HG03135 (cell line): ENCODE data around the gene IER5L.
A peak's percentile ranks its signal among the peaks of the same experiment; 100 is the strongest.

ENCODE experiments used
- ATAC-seq: cut with Tn5 transposase; IDR thresholded peaks from one replicate; pipeline ENCODE4 v1.9.1; 2021; ENCODE audit warnings: mild to moderate bottlenecking, moderate library complexity; ENCODE audit not compliant: unreplicated experiment

Gene IER5L

GRCh38 chr9:129177791-129178567, at the start of gene IER5L:
Gene IER5L (minus strand): TSS chr9:129178261. CDS start chr9:129178052, 209 bp downstream.
- peak; percentile 74 for ATAC-seq

GRCh38 chr9:129227843-129228189, 49.8 kb upstream of the IER5L start:
- ATAC-seq: no peak

DNA sequence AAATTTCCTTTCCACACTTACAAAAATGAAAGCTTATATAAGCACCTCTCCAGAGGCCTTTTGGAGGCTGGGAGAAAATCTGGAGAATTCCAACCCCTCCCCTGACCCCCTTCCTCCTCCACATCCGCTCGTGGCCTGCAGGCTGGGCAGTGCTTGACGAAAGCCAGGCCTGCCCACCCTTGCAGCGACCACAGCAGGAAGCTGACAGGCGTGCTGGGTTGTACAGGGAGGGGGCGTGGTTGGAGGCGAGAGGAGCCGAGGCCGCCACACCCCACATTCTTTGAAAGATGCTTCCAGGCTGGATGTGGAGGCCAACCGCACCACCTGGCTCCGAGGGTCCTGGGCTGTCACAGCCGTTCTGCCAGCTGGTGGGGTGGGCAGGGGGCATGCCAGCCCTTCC, 47.8 kb upstream of the IER5L start:
- no peak for ATAC-seq

DNA sequence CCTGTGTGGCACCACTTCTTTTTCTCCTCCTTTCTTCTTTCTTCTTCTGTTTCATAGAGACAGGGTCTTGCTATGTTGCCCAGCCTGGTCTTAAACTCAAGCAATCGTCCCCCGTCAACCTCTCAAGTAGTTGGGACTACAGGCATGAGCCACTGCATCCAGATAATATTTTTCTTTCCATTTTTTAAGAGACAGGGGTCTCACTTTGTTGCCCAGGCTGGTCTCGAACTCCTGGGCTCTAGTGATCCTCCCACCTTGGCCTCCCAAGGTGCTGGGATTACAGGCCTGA, 47.4 kb upstream of the IER5L start:
- ATAC-seq: no peak

GRCh38 chr9:129224618-129225489, 46.8 kb upstream of the IER5L start:
- ATAC-seq: no peak

GRCh38 chr9:129223551-129224208, 45.6 kb upstream of the IER5L start:
- no peak for ATAC-seq

DNA sequence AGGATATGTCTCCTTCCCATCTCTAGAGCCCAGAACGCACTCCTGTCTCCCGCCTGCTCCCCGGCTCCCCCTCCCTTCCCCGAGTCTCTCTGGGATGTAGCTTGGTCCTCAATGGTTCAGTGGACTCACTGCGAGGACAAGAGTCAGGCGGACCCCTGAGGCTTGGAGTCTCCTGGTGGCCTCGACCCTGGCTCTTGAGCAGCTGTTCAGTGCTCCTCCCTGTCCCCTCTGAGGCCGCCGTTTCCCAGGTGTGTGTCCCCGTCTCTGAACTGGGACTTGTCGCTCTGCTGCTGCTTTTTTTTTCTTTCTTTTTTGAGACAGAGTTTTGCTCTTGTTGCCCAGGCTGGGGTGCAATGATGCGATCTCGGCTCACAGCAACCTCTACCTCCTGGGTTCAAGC, 44.8 kb upstream of the IER5L start:
- no peak for ATAC-seq

DNA sequence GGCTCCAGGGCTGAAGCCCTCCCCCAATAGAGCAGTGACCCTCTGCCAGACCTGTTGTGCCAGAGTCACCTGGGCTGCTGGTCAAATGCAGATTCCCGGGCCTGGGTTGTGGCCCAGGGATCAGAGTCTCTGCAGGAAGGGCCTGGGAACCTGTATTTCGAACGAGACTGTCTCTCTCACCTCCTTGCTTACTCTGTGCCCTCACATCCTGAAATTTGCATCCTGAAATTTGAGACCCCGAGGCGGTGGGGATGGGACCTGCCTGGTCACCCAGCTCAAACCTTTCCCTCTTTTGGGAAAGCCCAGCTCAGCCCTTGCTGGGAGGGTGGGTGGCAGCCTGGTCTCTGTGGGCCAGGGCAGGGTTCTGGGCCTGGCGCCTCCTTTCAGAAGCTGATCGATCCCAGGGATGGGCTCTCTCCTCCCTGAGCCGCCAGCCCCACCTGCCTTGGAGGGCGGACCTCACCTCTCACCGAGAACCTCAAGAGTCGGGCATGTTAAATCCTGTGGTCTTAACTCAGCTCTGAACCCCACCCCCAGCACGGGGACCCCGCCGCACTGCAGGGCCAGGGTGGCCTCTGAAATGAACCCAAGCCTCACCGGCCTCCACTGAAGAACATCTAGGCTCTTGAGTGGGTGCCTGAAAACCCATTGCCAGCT, 44.0 kb upstream of the IER5L start:
- no peak for ATAC-seq

GRCh38 chr9:129221233-129221632, 43.2 kb upstream of the IER5L start:
- ATAC-seq: no peak

DNA sequence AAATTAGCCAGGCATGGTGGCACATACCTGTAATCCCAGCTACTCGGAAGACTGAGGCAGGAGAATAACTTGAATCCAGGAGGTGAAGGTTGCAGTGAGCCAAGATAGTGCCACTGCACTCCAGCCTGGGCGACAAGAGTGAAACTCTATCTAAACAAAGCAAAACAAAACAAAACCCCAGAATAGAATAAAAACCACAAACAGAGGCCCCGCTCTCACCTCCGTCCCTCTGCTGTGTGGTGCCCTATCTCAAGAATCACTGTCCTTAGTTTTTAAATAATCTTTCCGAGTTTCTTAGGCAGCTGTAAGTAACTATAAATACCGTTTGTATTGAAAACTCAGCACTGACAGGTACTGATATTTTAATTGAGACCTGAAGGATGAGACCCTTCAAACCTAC, 42.7 kb upstream of the IER5L start:
- ATAC-seq: no peak

GRCh38 chr9:129218918-129219317, 40.9 kb upstream of the IER5L start:
- ATAC-seq: no peak

DNA sequence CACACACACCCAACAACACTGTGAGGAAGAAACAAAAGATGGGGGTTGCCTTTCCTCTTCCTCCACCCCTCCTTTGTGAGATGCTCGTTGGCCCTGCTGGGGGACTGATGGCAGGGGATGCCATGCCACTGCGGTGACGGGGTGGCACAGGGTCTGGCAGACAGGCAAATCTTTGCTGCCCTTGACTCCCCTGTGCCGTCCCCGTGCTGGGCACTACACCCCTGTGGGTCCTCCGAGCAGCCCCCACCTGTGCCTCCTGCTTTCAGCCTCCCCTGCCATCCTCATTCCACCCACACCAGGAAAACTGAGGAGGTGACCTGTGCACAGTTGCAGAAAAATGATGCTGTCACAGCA, 40.2 kb upstream of the IER5L start:
- ATAC-seq: no peak

- no peak for ATAC-seq
These were observed 35.5 kb upstream of the IER5L start for GRCh38 chr9:129213551-129213950.

DNA sequence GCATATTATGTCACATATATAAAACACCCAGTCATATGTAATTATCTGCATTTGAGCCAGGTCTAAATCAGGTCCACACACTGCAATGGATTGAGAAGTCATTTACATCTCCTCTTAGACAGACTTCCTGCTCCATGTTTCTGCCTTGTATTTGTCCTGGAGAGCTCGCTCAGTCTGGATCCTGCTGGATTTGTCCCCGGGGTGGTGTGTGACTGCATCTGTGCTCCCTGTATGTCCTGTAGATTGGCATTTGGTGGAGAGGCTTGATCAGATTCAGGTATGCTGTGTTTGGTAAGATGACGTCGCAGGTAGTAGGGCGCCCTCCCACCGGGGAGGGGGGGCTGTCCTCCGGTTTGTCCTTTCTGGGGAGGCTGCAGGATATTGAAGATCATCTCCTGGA, 33.6 kb upstream of the IER5L start:
- no peak for ATAC-seq

GRCh38 chr9:129210125-129210524, 32.1 kb upstream of the IER5L start:
- no peak for ATAC-seq

DNA sequence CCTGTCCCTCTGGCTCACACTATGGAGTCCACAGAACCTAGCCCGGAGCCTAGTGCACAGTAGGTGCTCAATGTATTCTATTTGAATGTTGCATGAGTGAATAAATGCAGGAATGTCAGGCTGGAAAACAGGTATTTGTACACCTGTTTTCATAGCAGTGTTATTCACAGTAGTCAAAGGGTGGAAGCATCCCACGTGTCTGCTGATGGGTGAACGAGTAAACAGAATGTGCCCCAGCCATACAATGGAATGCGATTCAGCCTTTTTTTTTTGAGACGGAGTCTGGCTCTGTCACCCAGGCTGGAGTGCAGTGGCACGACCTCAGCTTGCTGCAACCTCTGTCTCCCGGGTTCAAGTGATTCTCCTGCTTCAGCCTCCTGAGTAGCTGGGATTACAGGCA, 31.5 kb upstream of the IER5L start:
- ATAC-seq: no peak

DNA sequence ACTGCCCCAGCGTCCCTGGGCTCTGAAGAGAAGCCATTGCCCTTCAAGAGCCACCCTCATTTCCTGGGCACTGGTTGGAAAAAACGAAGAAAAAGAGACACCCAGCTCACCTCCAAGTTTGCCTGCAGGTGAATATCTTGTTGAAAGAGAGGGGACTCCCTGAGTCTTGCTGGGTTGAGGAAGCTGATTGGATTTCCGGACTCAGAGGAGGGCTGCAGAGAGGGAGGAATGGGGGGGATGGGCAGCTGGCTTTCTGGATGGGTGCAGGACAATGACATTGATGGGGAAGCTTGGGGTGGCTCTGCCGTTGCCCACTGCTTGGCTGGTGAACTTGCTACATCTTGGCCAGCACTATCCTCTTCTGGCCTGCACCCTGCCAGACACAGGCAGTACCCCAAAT, 31.0 kb upstream of the IER5L start:
- ATAC-seq: no peak

DNA sequence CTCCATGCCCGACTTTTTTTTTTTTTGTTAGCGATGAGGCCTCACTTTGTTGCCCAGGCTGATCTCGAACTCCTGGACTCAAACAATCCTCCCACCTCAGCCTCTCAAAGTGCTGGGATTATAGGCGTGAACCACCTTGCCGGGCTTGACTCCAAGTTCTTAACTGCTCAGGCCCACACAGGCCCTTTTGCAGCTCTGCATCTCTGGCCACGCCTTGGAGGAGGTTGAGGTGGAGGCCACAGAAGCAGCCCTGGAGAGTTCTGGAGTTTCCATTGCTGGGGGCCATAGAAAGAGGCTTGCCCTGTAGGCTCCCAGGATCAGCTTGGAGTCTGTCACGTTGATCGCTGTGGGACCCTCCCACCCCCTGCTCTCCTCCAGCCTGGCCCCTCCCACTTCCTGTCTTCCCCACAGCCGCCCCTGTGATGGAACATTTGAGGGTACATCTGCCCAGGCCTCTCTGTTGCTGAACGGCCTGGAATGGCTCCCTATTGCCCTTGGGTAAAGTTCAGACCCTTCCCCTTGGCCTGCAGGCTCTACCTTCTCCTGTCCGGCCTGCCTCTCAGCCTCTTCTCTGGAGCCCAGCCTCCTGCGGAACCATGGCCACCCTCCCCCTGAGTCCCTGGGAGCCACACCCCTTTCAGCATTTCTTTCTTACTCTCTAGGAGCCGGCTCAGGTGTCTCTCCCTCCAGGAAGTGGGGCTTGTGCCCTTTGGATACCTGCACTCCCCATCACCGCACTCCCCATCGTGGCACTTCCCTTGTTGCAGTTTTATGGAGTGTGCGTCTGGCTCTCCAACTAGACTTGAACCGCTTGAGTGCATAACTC, 30.4 kb upstream of the IER5L start:
- no peak for ATAC-seq

- no peak for ATAC-seq
These were observed 28.8 kb upstream of the IER5L start for GRCh38 chr9:129206905-129207304.

GRCh38 chr9:129206401-129206800, 28.3 kb upstream of the IER5L start:
- no peak for ATAC-seq

DNA sequence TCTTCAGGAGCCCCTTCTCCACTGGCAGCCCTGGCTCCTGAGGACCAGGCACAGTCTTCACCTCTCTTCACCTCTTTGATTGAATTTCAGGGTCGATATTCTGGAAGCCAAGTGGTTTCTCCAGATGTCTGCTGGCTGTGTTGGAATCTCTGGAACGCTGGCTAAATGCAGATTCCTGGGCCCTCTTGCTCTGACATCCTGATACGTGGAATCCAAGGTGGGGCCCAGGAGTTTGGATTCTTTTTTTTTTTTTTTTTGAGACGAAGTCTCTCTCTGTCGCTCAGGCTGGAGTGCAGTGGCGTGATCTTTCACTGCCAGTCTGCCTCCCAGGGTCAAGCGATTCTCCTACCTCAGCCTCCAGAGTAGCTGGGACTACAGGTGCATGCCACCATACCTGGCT, 26.8 kb upstream of the IER5L start:
- no peak for ATAC-seq
